Measurements from ENCODE around the gene LAGE3. TPM values are rescaled to one million over a fixed set of nuclear protein-coding genes. Genes with fewer than 3 reads are reported as not detected.

LAGE3 gene
- total RNA-seq, 1 donor from 2014 or later: 15.3 TPM

- Mint-ChIP-seq H3K27ac (no peak overlapping the region), H3K9me3 (peaks cover 8% of the 10 kb centered on the region), H3K4me1 (peaks cover 1% of the 10 kb centered on the region), H3K4me3 (no peak overlapping the region), H3K27me3 (ENCODE audit: low read depth) (no peaks in the 10 kb centered on the region), H3K36me3 (peaks cover 16% of the 10 kb centered on the region)
- no peak for TF ChIP-seq CTCF (IDR thresholded peaks at IDR 0.05; ENCODE audit: unreplicated experiment)
- DNase-seq (ENCODE audit: low spot score in 2 of 2, unreplicated experiment in 2 of 2): no peak
These were observed 30.6 kb downstream of the LAGE3 start for GRCh38 chrX:154448484-154448883.

- Mint-ChIP-seq H3K4me3 (no peak overlapping the region), H3K36me3 (peaks cover 11% of the 10 kb centered on the region), H3K4me1 (peaks cover 3% of the 10 kb centered on the region), H3K27ac (no peak overlapping the region), H3K27me3 (ENCODE audit: low read depth) (no peaks in the 10 kb centered on the region), H3K9me3 (no peaks in the 10 kb centered on the region)
- DNase-seq (ENCODE audit: low spot score in 2 of 2, unreplicated experiment in 2 of 2): no peak
- no peak for TF ChIP-seq CTCF (IDR thresholded peaks at IDR 0.05; ENCODE audit: unreplicated experiment)
These were observed 32.7 kb downstream of the LAGE3 start for GRCh38 chrX:154446430-154446829.

GRCh38 chrX:154445776-154446175 is 33.3 kb downstream of the LAGE3 start:
- peaks cover 11% of the 10 kb centered on the region for H3K36me3 Mint-ChIP-seq
- H3K4me1 Mint-ChIP-seq: peaks cover 3% of the 10 kb centered on the region
- no peak overlapping the region for H3K27ac Mint-ChIP-seq
- no peaks in the 10 kb centered on the region for H3K9me3 Mint-ChIP-seq
- DNase-seq (ENCODE audit: low spot score in 2 of 2, unreplicated experiment in 2 of 2): no peak
- no peaks in the 10 kb centered on the region for H3K27me3 Mint-ChIP-seq (ENCODE audit: low read depth)
- TF ChIP-seq CTCF (IDR thresholded peaks at IDR 0.05; ENCODE audit: unreplicated experiment): no peak
- H3K4me3 Mint-ChIP-seq: peak overlapping the region; percentile 28

- TF ChIP-seq CTCF (IDR thresholded peaks at IDR 0.05; ENCODE audit: unreplicated experiment): no peak
- no peaks in the 10 kb centered on the region for H3K9me3 Mint-ChIP-seq
- H3K36me3 Mint-ChIP-seq: peaks cover 10% of the 10 kb centered on the region
- H3K27ac Mint-ChIP-seq: no peak overlapping the region
- no peaks in the 10 kb centered on the region for H3K27me3 Mint-ChIP-seq (ENCODE audit: low read depth)
- peak overlapping the region; percentile 36 for H3K4me3 Mint-ChIP-seq
- H3K4me1 Mint-ChIP-seq: peaks cover 3% of the 10 kb centered on the region
- no peak for DNase-seq (ENCODE audit: low spot score in 2 of 2, unreplicated experiment in 2 of 2)
These were observed 34.3 kb downstream of the LAGE3 start for GRCh38 chrX:154444755-154445246.

- Mint-ChIP-seq H3K27me3 (ENCODE audit: low read depth) (no peaks in the 10 kb centered on the region), H3K27ac (peak within 1 kb of the TSS; percentile 88), H3K36me3 (peaks cover 10% of the 10 kb centered on the region), H3K4me1 (peaks cover 3% of the 10 kb centered on the region), H3K9me3 (no peaks in the 10 kb centered on the region), H3K4me3 (peak within 1 kb of the TSS; percentile 71)
- DNase-seq (ENCODE audit: low spot score in 2 of 2, unreplicated experiment in 2 of 2): peak; percentile 56 to 63
- TF ChIP-seq CTCF (IDR thresholded peaks at IDR 0.05; ENCODE audit: unreplicated experiment): no peak
These were observed 34.9 kb downstream of the LAGE3 start, which contains the start of gene FAM50A for GRCh38 chrX:154443992-154444754. Gene FAM50A, plus strand, starts transcription at chrX:154444141. Its CDS starts 95 bp downstream, at chrX:154444236.

All from mesothelial cell of epicardium (in vitro differentiated cells).